ENCODE data around the gene WASF1.

Gene WASF1

GRCh38 chr6:110179406-110180227 is at the start of gene WASF1:
WASF1 (minus strand) TSS chr6:110179670; CDS start chr6:110127601, 52,069 bp downstream.
- TF ChIP-seq CTCF (IDR thresholded peaks at IDR 0.05; ENCODE audit: extremely low read depth, insufficient read depth, missing control alignments) = peak; percentile 29
- peak; percentile 89 for DNase-seq (ENCODE audit: low spot score)
- in situ Hi-C loops (cut with MboI; ENCODE audit: low pct_unique_long_range_greater_than_20kb, low sequenced_read_pairs, unreplicated experiment) = no loop called here

GRCh38 chr6:110226261-110226660 is 46.8 kb upstream of the WASF1 start:
- no peak for DNase-seq (ENCODE audit: low spot score)
- in situ Hi-C loops (cut with MboI; ENCODE audit: low pct_unique_long_range_greater_than_20kb, low sequenced_read_pairs, unreplicated experiment) = no loop called here
- TF ChIP-seq CTCF (IDR thresholded peaks at IDR 0.05; ENCODE audit: extremely low read depth, insufficient read depth, missing control alignments) = no peak

GRCh38 chr6:110221738-110222137 is 42.3 kb upstream of the WASF1 start:
- DNase-seq (ENCODE audit: low spot score) = no peak
- TF ChIP-seq CTCF (IDR thresholded peaks at IDR 0.05; ENCODE audit: extremely low read depth, insufficient read depth, missing control alignments) = no peak
- in situ Hi-C loops (cut with MboI; ENCODE audit: low pct_unique_long_range_greater_than_20kb, low sequenced_read_pairs, unreplicated experiment) = no loop called here

GRCh38 chr6:110217266-110217665 is 37.8 kb upstream of the WASF1 start:
- in situ Hi-C loops (cut with MboI; ENCODE audit: low pct_unique_long_range_greater_than_20kb, low sequenced_read_pairs, unreplicated experiment) = no loop called here
- DNase-seq (ENCODE audit: low spot score) = no peak
- no peak for TF ChIP-seq CTCF (IDR thresholded peaks at IDR 0.05; ENCODE audit: extremely low read depth, insufficient read depth, missing control alignments)

GRCh38 chr6:110216140-110216539 is 36.7 kb upstream of the WASF1 start:
- DNase-seq (ENCODE audit: low spot score) = no peak
- in situ Hi-C loops (cut with MboI; ENCODE audit: low pct_unique_long_range_greater_than_20kb, low sequenced_read_pairs, unreplicated experiment) = no loop called here
- no peak for TF ChIP-seq CTCF (IDR thresholded peaks at IDR 0.05; ENCODE audit: extremely low read depth, insufficient read depth, missing control alignments)

- in situ Hi-C loops (cut with MboI; ENCODE audit: low pct_unique_long_range_greater_than_20kb, low sequenced_read_pairs, unreplicated experiment) = no loop called here
- no peak for TF ChIP-seq CTCF (IDR thresholded peaks at IDR 0.05; ENCODE audit: extremely low read depth, insufficient read depth, missing control alignments)
- DNase-seq (ENCODE audit: low spot score) = no peak
These were observed 34.9 kb upstream of the WASF1 start for GRCh38 chr6:110214338-110214737.
